Dermis blood vessel endothelial cell (primary cell): ENCODE results near the gene PLIN3. TPM values are rescaled to one million over a fixed set of nuclear protein-coding genes. Genes with fewer than 3 reads are reported as not detected.
A peak's percentile ranks its signal among the peaks of the same experiment; 100 is the strongest.
"Not testable (repeated sequence)": the region's sequence is repeated elsewhere in the genome, so short reads cannot be mapped to it uniquely, and the experiment has no call there.

Experiments used
- DNase-seq: peaks from one replicate; pipeline ENCODE4 v3.0.0; 2010
- total RNA-seq: library from RNA; depleted of rRNA; stranded (reverse); fragments of >200 nt; gene quantifications from 2 replicates; pipeline ENCODE4 v1.2.3, GENCODE V29; 2014

The PLIN3 gene
- 111 and 167 TPM in 2 replicates for total RNA-seq

GRCh38 chr19:4867534-4868285 lies at the start of gene PLIN3:
Gene PLIN3 (minus strand): TSS chr19:4867667. CDS start chr19:4861394, 6,273 bp downstream.
- peak; percentile 97 for DNase-seq

GRCh38 chr19:4916292-4917082 lies 49.0 kb upstream of the PLIN3 start:
- peak; percentile 39 for DNase-seq

GRCh38 chr19:4914736-4915501 lies 47.5 kb upstream of the PLIN3 start:
- DNase-seq = peak; percentile 67

- no peak for DNase-seq
Measured at GRCh38 chr19:4913996-4914735, 46.7 kb upstream of the PLIN3 start.

- peak; percentile 90 for DNase-seq
Measured at GRCh38 chr19:4911786-4912672, 44.6 kb upstream of the PLIN3 start.

GRCh38 chr19:4911314-4911713 lies 43.8 kb upstream of the PLIN3 start:
- no peak for DNase-seq

GRCh38 chr19:4910594-4911281 lies 43.3 kb upstream of the PLIN3 start:
- DNase-seq = peak; percentile 55

- DNase-seq = peak; percentile 93
Measured at GRCh38 chr19:4909897-4910593, 42.6 kb upstream of the PLIN3 start.

GRCh38 chr19:4909156-4909896 lies 41.9 kb upstream of the PLIN3 start, which contains the start of gene UHRF1:
Gene UHRF1 (plus strand): TSS chr19:4909501. CDS start chr19:4910886, 1,385 bp downstream.
- DNase-seq = peak; percentile 37

GRCh38 chr19:4908781-4909155 lies 41.3 kb upstream of the PLIN3 start:
- DNase-seq = no peak

- no peak for DNase-seq
Measured at GRCh38 chr19:4908360-4908759, 40.9 kb upstream of the PLIN3 start.

GRCh38 chr19:4906963-4907362 lies 39.5 kb upstream of the PLIN3 start:
- DNase-seq = no peak

GRCh38 chr19:4904481-4904880 lies 37.0 kb upstream of the PLIN3 start:
- DNase-seq = no peak

- DNase-seq = no peak
Measured at GRCh38 chr19:4902796-4903195, 35.3 kb upstream of the PLIN3 start, which contains the start of gene ARRDC5. Gene ARRDC5 (minus strand): TSS chr19:4902896. CDS start chr19:4902825, 71 bp downstream.

- not testable (repeated sequence) for DNase-seq
Measured at GRCh38 chr19:4900879-4901278, 33.4 kb upstream of the PLIN3 start.

- no peak for DNase-seq
Measured at GRCh38 chr19:4897146-4897545, 29.7 kb upstream of the PLIN3 start.

GRCh38 chr19:4896372-4896771 lies 28.9 kb upstream of the PLIN3 start:
- peak; percentile 9 for DNase-seq

- DNase-seq = not testable (repeated sequence)
Measured at GRCh38 chr19:4892962-4893361, 25.5 kb upstream of the PLIN3 start.

- no peak for DNase-seq
Measured at GRCh38 chr19:4891066-4891465, 23.6 kb upstream of the PLIN3 start.
